Stimulated activated CD4-positive, alpha-beta T cell treated with anti-CD3 and anti-CD28 coated beads, TNF-alpha, amount 100 ng/mL, for 24 hours (primary cell): ENCODE measurements around the gene OR5H2.
A peak's percentile ranks its signal among the peaks of the same experiment; 100 is the strongest.
"Not testable (repeated sequence)": the region's sequence is repeated elsewhere in the genome, so short reads cannot be mapped to it uniquely, and the experiment has no call there.

Experiments used
- DNase-seq, 3 experiments: peaks; one replicate each; pipeline ENCODE4 v3.0.0-alpha.2; 2020; ENCODE audit warnings: low read depth in 3 of 3

OR5H2 gene

GRCh38 chr3:98282205-98282604 is at the start of gene OR5H2:
OR5H2 (plus strand) TSS chr3:98282505; CDS start chr3:98282903, 398 bp downstream.
- DNase-seq = no peak

- DNase-seq = no peak
Observed at GRCh38 chr3:98233468-98233867, 48.8 kb upstream of the OR5H2 start.

- no peak for DNase-seq
Observed at GRCh38 chr3:98240131-98240530, 42.2 kb upstream of the OR5H2 start.

- no peak for DNase-seq
Observed at GRCh38 chr3:98242155-98242554, 40.1 kb upstream of the OR5H2 start.

- DNase-seq = no peak
Observed at GRCh38 chr3:98243843-98244242, 38.5 kb upstream of the OR5H2 start.

GRCh38 chr3:98246142-98246541 is 36.2 kb upstream of the OR5H2 start:
- DNase-seq = no peak

- DNase-seq = not testable (repeated sequence)
Observed at GRCh38 chr3:98256026-98256425, 26.3 kb upstream of the OR5H2 start.

- DNase-seq = no peak
Observed at GRCh38 chr3:98259707-98260106, 22.6 kb upstream of the OR5H2 start.

GRCh38 chr3:98262046-98262445 is 20.3 kb upstream of the OR5H2 start:
- no peak for DNase-seq

GRCh38 chr3:98263944-98264343 is 18.4 kb upstream of the OR5H2 start, which contains the start of gene OR5H6:
OR5H6 (plus strand) TSS chr3:98264244; CDS start chr3:98264333, 89 bp downstream.
- DNase-seq = no peak

GRCh38 chr3:98269846-98270245 is 12.5 kb upstream of the OR5H2 start:
- DNase-seq = no peak

- DNase-seq = no peak
Observed at GRCh38 chr3:98272126-98272525, 10.2 kb upstream of the OR5H2 start.

- no peak for DNase-seq
Observed at GRCh38 chr3:98274914-98275313, 7.4 kb upstream of the OR5H2 start.

- no peak for DNase-seq
Observed at GRCh38 chr3:98290916-98291315, 8.6 kb downstream of the OR5H2 start.

GRCh38 chr3:98291332-98291957 is 9.1 kb downstream of the OR5H2 start:
- DNase-seq = no peak

- DNase-seq = no peak
Observed at GRCh38 chr3:98322101-98322500, 39.8 kb downstream of the OR5H2 start.

- DNase-seq = no peak
Observed at GRCh38 chr3:98322686-98323085, 40.4 kb downstream of the OR5H2 start.

GRCh38 chr3:98323425-98323824 is 41.1 kb downstream of the OR5H2 start:
- no peak for DNase-seq

GRCh38 chr3:98325055-98325454 is 42.8 kb downstream of the OR5H2 start:
- no peak for DNase-seq

- DNase-seq = no peak
Observed at GRCh38 chr3:98326105-98326893, 44.0 kb downstream of the OR5H2 start.

- no peak for DNase-seq
Observed at GRCh38 chr3:98326945-98327344, 44.6 kb downstream of the OR5H2 start.

GRCh38 chr3:98328933-98329332 is 46.6 kb downstream of the OR5H2 start:
- DNase-seq = no peak

- peak in 2 of 3 experiments; percentile 4 to 35 for DNase-seq
Observed at GRCh38 chr3:98329392-98330124, 47.3 kb downstream of the OR5H2 start.
